Measurements from ENCODE around the gene AQP6. TPM values are rescaled to one million over a fixed set of nuclear protein-coding genes. Genes with fewer than 3 reads are reported as not detected.

AQP6 gene
- total RNA-seq, 1 donor from 2014 or later = not detected

GRCh38 chr12:50021031-50021430, 48.3 kb downstream of the AQP6 start:
- peaks cover 16% of the 10 kb centered on the region for H3K4me1 Mint-ChIP-seq
- ATAC-seq (ENCODE audit: low read depth) (no peak), DNase-seq (no peak)
- ChIA-PET POLR2A (no interaction called here), CTCF (no interaction called here)
- no peak for TF ChIP-seq CTCF (IDR thresholded peaks at IDR 0.05)
- H3K4me3 Mint-ChIP-seq = no peak overlapping the region
- H3K27me3 Mint-ChIP-seq = no peaks in the 10 kb centered on the region
- H3K27ac Mint-ChIP-seq = no peak overlapping the region
- H3K36me3 Mint-ChIP-seq (ENCODE audit: low read depth) = peaks cover 5% of the 10 kb centered on the region
- intact Hi-C loops (cut with micrococcal nuclease) = loop anchor here (10.0 kb wide), 1 partner anchor 1214 kb away; the partner anchor contains the start of gene DAZAP2
- H3K9me3 Mint-ChIP-seq = peaks cover 3% of the 10 kb centered on the region

GRCh38 chr12:50022903-50023302, 50.2 kb downstream of the AQP6 start:
- POLR2A ChIA-PET = no interaction called here
- Mint-ChIP-seq H3K9me3 (peaks cover 3% of the 10 kb centered on the region), H3K27me3 (no peaks in the 10 kb centered on the region), H3K4me3 (no peak overlapping the region), H3K27ac (no peak overlapping the region), H3K4me1 (peaks cover 16% of the 10 kb centered on the region), H3K36me3 (ENCODE audit: low read depth) (peaks cover 4% of the 10 kb centered on the region)
- CTCF ChIA-PET = no interaction called here
- intact Hi-C loops (cut with micrococcal nuclease) = loop anchor here (10.0 kb wide), 1 partner anchor 1212 kb away; the partner anchor contains the start of gene DAZAP2
- DNase-seq = no peak
- ATAC-seq (ENCODE audit: low read depth) = no peak
- TF ChIP-seq CTCF (IDR thresholded peaks at IDR 0.05) = no peak

GRCh38 chr12:50024227-50024626, 51.5 kb downstream of the AQP6 start:
- Mint-ChIP-seq H3K4me1 (peaks cover 16% of the 10 kb centered on the region), H3K9me3 (peaks cover 3% of the 10 kb centered on the region), H3K4me3 (peak overlapping the region; percentile 96), H3K27me3 (no peaks in the 10 kb centered on the region), H3K27ac (no peak overlapping the region), H3K36me3 (ENCODE audit: low read depth) (peaks cover 4% of the 10 kb centered on the region)
- intact Hi-C loops (cut with micrococcal nuclease) = loop anchor here (10.0 kb wide), 1 partner anchor 1211 kb away; the partner anchor contains the start of gene DAZAP2
- ChIA-PET CTCF (interaction anchor here (1.3 kb wide), 1 partner anchor 15 kb away, joined by 6 read pairs; no protein-coding TSS in a partner anchor), POLR2A (interaction anchor here (2.2 kb wide), 1 partner anchor 60 kb away, joined by 16 read pairs; the partner anchor contains the start of gene SMARCD1)
- ATAC-seq (ENCODE audit: low read depth) (no peak), DNase-seq (no peak)
- no peak for TF ChIP-seq CTCF (IDR thresholded peaks at IDR 0.05)

GRCh38 chr12:50024805-50025186, 52.0 kb downstream of the AQP6 start:
- Mint-ChIP-seq H3K4me1 (peaks cover 16% of the 10 kb centered on the region), H3K27me3 (no peaks in the 10 kb centered on the region), H3K4me3 (peak overlapping the region; percentile 96), H3K27ac (peak overlapping the region; percentile 79), H3K36me3 (ENCODE audit: low read depth) (peaks cover 4% of the 10 kb centered on the region), H3K9me3 (peaks cover 3% of the 10 kb centered on the region)
- CTCF ChIA-PET = interaction anchor here (1.3 to 1.5 kb wide), 2 partner anchors 15 to 58 kb away, joined by 5 to 6 read pairs; no protein-coding TSS in a partner anchor
- intact Hi-C loops (cut with micrococcal nuclease) = loop anchor here (1.0 to 10.0 kb wide), 5 partner anchors 61 to 1210 kb away; partner anchors contain the start of genes BCDIN3D, CERS5, COX14 and DAZAP2
- TF ChIP-seq CTCF (IDR thresholded peaks at IDR 0.05) = no peak
- DNase-seq (no peak), ATAC-seq (ENCODE audit: low read depth) (no peak)
- POLR2A ChIA-PET = interaction anchor here (0.6 to 2.2 kb wide), 6 partner anchors 60 to 475 kb away, joined by 3 to 16 read pairs (median 3); partner anchors contain the start of genes SMARCD1 and TMBIM6

- no peaks in the 10 kb centered on the region for H3K27me3 Mint-ChIP-seq
- H3K9me3 Mint-ChIP-seq = peaks cover 3% of the 10 kb centered on the region
- peaks cover 16% of the 10 kb centered on the region for H3K4me1 Mint-ChIP-seq
- DNase-seq (peak; percentile 83), ATAC-seq (ENCODE audit: low read depth) (peak; percentile 97)
- ChIA-PET CTCF (interaction anchor here (1.2 to 1.5 kb wide), 3 partner anchors 14 to 86 kb away, joined by 4 to 6 read pairs (median 5); no protein-coding TSS in a partner anchor), POLR2A (interaction anchor here (0.6 to 2.2 kb wide), 9 partner anchors 11 to 475 kb away, joined by 3 to 16 read pairs (median 3); partner anchors contain the start of genes NCKAP5L, SMARCD1 and TMBIM6)
- peak within 1 kb of the TSS; percentile 96 for H3K4me3 Mint-ChIP-seq
- intact Hi-C loops (cut with micrococcal nuclease) = loop anchor here (1.0 to 10.0 kb wide), 5 partner anchors 60 to 1209 kb away; partner anchors contain the start of genes BCDIN3D, CERS5, COX14 and DAZAP2
- TF ChIP-seq CTCF (IDR thresholded peaks at IDR 0.05) = no peak
- peaks cover 4% of the 10 kb centered on the region for H3K36me3 Mint-ChIP-seq (ENCODE audit: low read depth)
- H3K27ac Mint-ChIP-seq = peak within 1 kb of the TSS; percentile 79
Observed at GRCh38 chr12:50025187-50026059, 52.7 kb downstream of the AQP6 start, which contains the start of gene RACGAP1. Gene RACGAP1, minus strand, starts transcription at chr12:50025494. Its CDS starts 8,779 bp downstream, at chr12:50016715.

Measured in activated B cell treated with CpG ODN at 0.5 μM for 24 hours (primary cell).